A549 (cell line): ENCODE data around the gene PLA2G2C. TPM values are rescaled to one million over a fixed set of nuclear protein-coding genes. Genes with fewer than 3 reads are reported as not detected.

ENCODE experiments used
- ATAC-seq, 2 experiments: fragments of 200-7000 bp in 1 of 2; fragments of >200 bp in 1 of 2; cut with Nextera tagmentation in 1 of 2; cut with Tn5 transposase in 1 of 2; 3 replicates each; pipeline versions ENCODE4 v1.8.0 to v1.9.1; 2018 to 2020; ENCODE audit warnings: mild to moderate bottlenecking in 1 of 2, moderate library complexity in 1 of 2
- CTCF ChIA-PET: fragments of 300-600 bp; sonication (Branson Sonifier 250); formaldehyde crosslinking; extraction: SDS; loops from one replicate; lab custom pipeline; 2021; ENCODE audit warnings: antibody characterized with exemption, inconsistent platforms; lab: Yijun Ruan, JAX
- POLR2A ChIA-PET: fragments of 350-600 bp; formaldehyde crosslinking; extraction: SDS; loops from one replicate; lab custom pipeline; 2021; ENCODE audit warnings: antibody characterized with exemption, inconsistent platforms; lab: Yijun Ruan, JAX
- DNase-seq, 2 experiments: peaks; one replicate each; pipeline versions ENCODE4 v3.0.0 to v3.0.0-alpha.2; 2011 to 2016; ENCODE audit warnings: low read depth in 1 of 2, low spot score in 1 of 2
- FAIRE-seq: peaks from 2 replicates; lab custom pipeline; 2011; peaks lifted over from hg19 to GRCh38; lab: Jason Lieb, UNC
- H3K27ac ChIP-seq, 2 experiments: fragments of >200 bp; sonication (Bioruptor Twin); formaldehyde crosslinking; 3 replicates each; pipeline ENCODE4 v1.5.1; 2016 to 2017
- H3K4me1 ChIP-seq: fragments of >200 bp; sonication (Bioruptor Twin); formaldehyde crosslinking; 3 replicates; pipeline ENCODE4 v1.6.1; 2016
- H3K4me2 ChIP-seq: fragments of >200 bp; sonication (Bioruptor Twin); formaldehyde crosslinking; 3 replicates; pipeline ENCODE4 v1.6.1; 2016
- H3K4me3 ChIP-seq: fragments of >200 bp; sonication (Bioruptor Twin); formaldehyde crosslinking; 3 replicates; pipeline ENCODE4 v1.5.1; 2016
- H3K9me3 ChIP-seq: fragments of >200 bp; sonication (Bioruptor Twin); formaldehyde crosslinking; 3 replicates; pipeline ENCODE4 v1.6.1; 2016
- ATOH8 ChIP-seq: fragments of 250-450 bp; sonication (Bioruptor Pico); IDR thresholded peaks from 2 replicates; pipeline ENCODE4 v1.5.0; 2020; ENCODE audit warnings: low read depth, mild to moderate bottlenecking, moderate library complexity
- BHLHE40 ChIP-seq: IDR thresholded peaks from 2 replicates; pipeline ENCODE4 v1.6.1; 2012; ENCODE audit warnings: low read depth, low read length, inconsistent platforms
- CEBPB ChIP-seq, 2 experiments: fragments of >200 bp in 1 of 2; sonication (Bioruptor Twin) in 1 of 2; formaldehyde crosslinking in 1 of 2; IDR thresholded peaks; 2 replicates each; pipeline ENCODE4 v1.6.1; 2012 to 2016
- CHD4 ChIP-seq: fragments of 200-600 bp; sonication (generic); IDR thresholded peaks from 2 replicates; pipeline ENCODE4 v1.6.1; 2016; ENCODE audit warnings: antibody characterized with exemption, mild to moderate bottlenecking, borderline replicate concordance
- EHF ChIP-seq: fragments of 250-450 bp; sonication (Bioruptor Pico); IDR thresholded peaks from 2 replicates; pipeline ENCODE4 v1.5.0; 2020; ENCODE audit warnings: mild to moderate bottlenecking
- EP300 ChIP-seq, 2 experiments: fragments of >200 bp; sonication (Bioruptor Twin); formaldehyde crosslinking; IDR thresholded peaks; 2 replicates in 1 of 2; 3 replicates in 1 of 2; pipeline ENCODE4 v1.6.1; 2016 to 2017
- FOSB ChIP-seq: fragments of 250-450 bp; sonication (Bioruptor Pico); IDR thresholded peaks from 2 replicates; pipeline ENCODE4 v1.5.0; 2020; ENCODE audit warnings: mild to moderate bottlenecking, moderate library complexity
- FOXS1 ChIP-seq: fragments of 250-450 bp; sonication (Bioruptor Pico); IDR thresholded peaks from 2 replicates; pipeline ENCODE4 v1.5.0; 2020; ENCODE audit warnings: mild to moderate bottlenecking, moderate library complexity
- HEYL ChIP-seq: fragments of 250-450 bp; sonication (Bioruptor Pico); IDR thresholded peaks from 2 replicates; pipeline ENCODE4 v1.8.0; 2021; ENCODE audit warnings: mild to moderate bottlenecking, moderate library complexity
- HOXB13 ChIP-seq: fragments of 250-450 bp; sonication (Bioruptor Pico); IDR thresholded peaks from 2 replicates; pipeline ENCODE4 v1.5.0; 2020; ENCODE audit warnings: low read depth, mild to moderate bottlenecking, moderate library complexity
- HOXB5 ChIP-seq: fragments of 250-450 bp; sonication (Bioruptor Pico); IDR thresholded peaks from 2 replicates; pipeline ENCODE4 v1.5.0; 2020; ENCODE audit warnings: mild to moderate bottlenecking, moderate library complexity
- KDM1A ChIP-seq: fragments of 200-600 bp; sonication (generic); IDR thresholded peaks from 2 replicates; pipeline ENCODE4 v1.6.1; 2016; ENCODE audit warnings: low read depth, mild to moderate bottlenecking
- KDM5A ChIP-seq: fragments of 200-600 bp; sonication (generic); IDR thresholded peaks from 2 replicates; pipeline ENCODE4 v1.6.1; 2016; ENCODE audit warnings: antibody characterized with exemption, mild to moderate bottlenecking
- MAFK ChIP-seq: fragments of 450-650 bp; IDR thresholded peaks from 2 replicates; pipeline ENCODE4 v1.6.1; 2014; ENCODE audit not compliant: partially characterized antibody
- MAX ChIP-seq: IDR thresholded peaks from 2 replicates; pipeline ENCODE4 v1.6.1; 2012
- MYC ChIP-seq: IDR thresholded peaks from 2 replicates; pipeline ENCODE4 v1.6.1; 2012; ENCODE audit warnings: mild to moderate bottlenecking, inconsistent platforms, low read length, improper control_type of control experiment, borderline replicate concordance
- NPAS2 ChIP-seq: fragments of 250-450 bp; sonication (Bioruptor Pico); IDR thresholded peaks from 2 replicates; pipeline ENCODE4 v1.8.0; 2022; ENCODE audit warnings: mild to moderate bottlenecking, moderate library complexity, borderline replicate concordance
- NR3C1 ChIP-seq: fragments of >200 bp; sonication (Bioruptor Twin); formaldehyde crosslinking; IDR thresholded peaks from 3 replicates; pipeline ENCODE4 v1.6.1; 2017
- POLR2AphosphoS2 ChIP-seq: conservative IDR thresholded peaks from 2 replicates; pipeline ENCODE4 v1.6.1; 2012; ENCODE audit warnings: low read length, improper control_type of control experiment, inconsistent platforms
- RAD21 ChIP-seq, 2 experiments: fragments of >200 bp in 1 of 2; sonication (Bioruptor Twin) in 1 of 2; formaldehyde crosslinking in 1 of 2; IDR thresholded peaks in 1 of 2; conservative IDR thresholded peaks in 1 of 2; 2 replicates in 1 of 2; 3 replicates in 1 of 2; pipeline ENCODE4 v1.6.1; 2012 to 2018; ENCODE audit warnings: inconsistent platforms in 1 of 2
- RNF2 ChIP-seq: fragments of 200-600 bp; sonication (generic); IDR thresholded peaks from 2 replicates; pipeline ENCODE4 v1.6.1; 2016; ENCODE audit warnings: low read depth, mild to moderate bottlenecking, antibody characterized with exemption, moderate library complexity, borderline replicate concordance
- SMC3 ChIP-seq: fragments of >200 bp; sonication (Bioruptor Twin); formaldehyde crosslinking; IDR thresholded peaks from 3 replicates; pipeline ENCODE4 v1.6.1; 2018; ENCODE audit warnings: inconsistent platforms
- TP53 ChIP-seq: fragments of 250-450 bp; sonication (Bioruptor Pico); IDR thresholded peaks from 2 replicates; pipeline ENCODE4 v1.5.0; 2021; ENCODE audit warnings: mild to moderate bottlenecking, moderate library complexity
- ZSCAN20 ChIP-seq: fragments of 250-450 bp; sonication (Bioruptor Pico); IDR thresholded peaks from 2 replicates; pipeline ENCODE4 v1.8.0; 2022; ENCODE audit warnings: mild to moderate bottlenecking, moderate library complexity
- WGBS: methylation state at CpG from one replicate; pipeline ENCODE4 v1.1.6; 2017; ENCODE audit errors: missing lambda C conversion rate; 5-methylcytosine and 5-hydroxymethylcytosine counted together
- polyA plus RNA-seq, 4 experiments: library from polyadenylated mRNA; depleted of rRNA in 3 of 4; stranded (reverse); fragments of >200 nt; fragmentation: RNase III in 1 of 4; extraction: RNeasy Plus Mini Kit Qiagen cat#74134 plus additional on column Dnase treatment in 1 of 4; gene quantifications; 2 replicates in 3 of 4; 3 replicates in 1 of 4; pipeline ENCODE4 v1.2.3, GENCODE V29; 2011 to 2017

PLA2G2C gene
- polyA plus RNA-seq, 2 of the 4 experiments (the other 2 are of a cell fraction), result not detected

- ATAC-seq (no peak), FAIRE-seq (no peak), DNase-seq (no peak)
- POLR2A ChIA-PET, result no interaction called here
- WGBS, result 59% methylated on average over 1 of the region's 1 CpG
- no peaks in the 10 kb centered on the region for H3K9me3 ChIP-seq
- no peak for TF ChIP-seq SMC3
- no peak for TF ChIP-seq KDM1A
- TF ChIP-seq HOXB13 (CRISPR knock-in tag), result no peak
- no peak for TF ChIP-seq RAD21 (conservative IDR thresholded peaks at IDR 0.05 in 1 of 2, IDR thresholded peaks at IDR 0.05 in 1 of 2)
- no peak for TF ChIP-seq CEBPB (IDR thresholded peaks at IDR 0.05)
- TF ChIP-seq ATOH8 (CRISPR knock-in tag), result no peak
- no peak for TF ChIP-seq TP53 (CRISPR knock-in tag)
- no peak for TF ChIP-seq KDM5A
- TF ChIP-seq HEYL, result no peak
- TF ChIP-seq POLR2AphosphoS2, result no peak
- TF ChIP-seq MAFK, result no peak
- no peak overlapping the region for H3K27ac ChIP-seq
- H3K4me2 ChIP-seq, result no peak overlapping the region
- CTCF ChIA-PET, result interaction anchor here (1.2 kb wide), 1 partner anchor 281 kb away, joined by 3 read pairs; no protein-coding TSS in a partner anchor
- H3K4me3 ChIP-seq, result no peak overlapping the region
- H3K4me1 ChIP-seq, result peaks cover 8% of the 10 kb centered on the region; the same call in 1 of the 3 replicates
Measured at GRCh38 chr1:20198296-20198695, 12.0 kb upstream of the PLA2G2C start.

GRCh38 chr1:20197329-20197791 lies 11.0 kb upstream of the PLA2G2C start:
- FAIRE-seq (no peak), DNase-seq (no peak), ATAC-seq (no peak)
- TF ChIP-seq NPAS2 (CRISPR knock-in tag) (no peak), MAX (no peak), FOSB (CRISPR knock-in tag) (no peak), MYC (no peak), NR3C1 (no peak), ZSCAN20 (CRISPR knock-in tag) (no peak), CHD4 (no peak), FOXS1 (CRISPR knock-in tag) (no peak), BHLHE40 (no peak), HOXB13 (CRISPR knock-in tag) (no peak), MAFK (no peak), RNF2 (no peak), EP300 (IDR thresholded peaks at IDR 0.05) (no peak), EHF (CRISPR knock-in tag) (no peak)
- Histone ChIP-seq H3K27ac (no peak overlapping the region), H3K4me3 (no peak overlapping the region), H3K4me1 (peaks cover 8% of the 10 kb centered on the region; the same call in 1 of the 3 replicates), H3K4me2 (no peak overlapping the region), H3K9me3 (no peaks in the 10 kb centered on the region)
- WGBS, result 60% methylated on average over 5 of the region's 6 CpGs
- ChIA-PET POLR2A (no interaction called here), CTCF (interaction anchor here (1.2 kb wide), 1 partner anchor 280 kb away, joined by 3 read pairs; no protein-coding TSS in a partner anchor)

- 56% methylated on average over 4 of the region's 4 CpGs for WGBS
Measured at GRCh38 chr1:20195462-20195780, 9.1 kb upstream of the PLA2G2C start.

More at GRCh38 chr1:20195462-20195780, 9.1 kb upstream of the PLA2G2C start:
- no peak for ATAC-seq
- FAIRE-seq, result no peak
- Histone ChIP-seq H3K4me2 (no peak overlapping the region), H3K27ac (no peak overlapping the region), H3K9me3 (no peaks in the 10 kb centered on the region), H3K4me3 (no peak overlapping the region), H3K4me1 (peaks cover 8% of the 10 kb centered on the region; the same call in 1 of the 3 replicates)
- DNase-seq, result no peak
- no peak for TF ChIP-seq HOXB5
- CTCF ChIA-PET, result interaction anchor here (0.6 to 3.3 kb wide), 20 partner anchors 10 to 298 kb away, joined by 3 to 16 read pairs (median 4); no protein-coding TSS in a partner anchor
- POLR2A ChIA-PET, result no interaction called here
